Thyroid gland (tissue), 4 donors: ENCODE data around the gene TM9SF3.

ENCODE experiments used
- CTCF ChIP-seq, 6 experiments: fragments of 200-600 bp in 3 of 6; fragments of 450-650 bp in 3 of 6; sonication (generic) in 3 of 6; IDR thresholded peaks; one replicate each; pipeline ENCODE4 v1.5.1; 2016 to 2019; ENCODE audit warnings: antibody characterized with exemption in 6 of 6, mild to moderate bottlenecking in 2 of 6, inconsistent platforms in 1 of 6, moderate library complexity in 1 of 6
- POLR2A ChIP-seq, 2 donors: fragments of 450-650 bp; IDR thresholded peaks; one replicate each; pipeline ENCODE4 v1.6.1; 2017; ENCODE audit warnings: antibody characterized with exemption in 2 of 2, mild to moderate bottlenecking in 2 of 2, moderate library complexity in 1 of 2

GRCh38 chr10:96512524-96513304, 74.1 kb downstream of the TM9SF3 start:
- TF ChIP-seq CTCF (IDR thresholded peaks at IDR 0.05) = no peak
- TF ChIP-seq POLR2A (IDR thresholded peaks at IDR 0.05) = peak in 1 of 2 donors; percentile 7
